Measurements from ENCODE around the gene SF3B3. TPM values are rescaled to one million over a fixed set of nuclear protein-coding genes. Genes with fewer than 3 reads are reported as not detected.

Gene SF3B3
- polyA plus RNA-seq, 1 donor (not counting 4 experiments of a cell fraction or from before 2014, with no cell fraction given) = 142 TPM

GRCh38 chr16:70579248-70579647 lies 55.6 kb downstream of the SF3B3 start:
- H2AFZ ChIP-seq (ENCODE audit: control insufficient read depth, low read length) = no peak overlapping the region
- DNase-seq (ENCODE audit: low read depth, low spot score) = no peak
- peaks cover 10% of the 10 kb centered on the region for H3K4me1 ChIP-seq (ENCODE audit: control insufficient read depth, extremely low read depth, insufficient read depth, low read length)
- H3K9me3 ChIP-seq (ENCODE audit: control insufficient read depth, low read depth, low read length) = no peaks in the 10 kb centered on the region
- peaks cover 8% of the 10 kb centered on the region for H4K20me1 ChIP-seq (ENCODE audit: control insufficient read depth, extremely low read depth, insufficient read depth, low read length)
- H3K79me2 ChIP-seq (ENCODE audit: control insufficient read depth, insufficient read depth, low read length) = no peaks in the 10 kb centered on the region
- no peak for FAIRE-seq
- dilution Hi-C loops (cut with MboI; ENCODE audit: extremely low pct_ligation_motif_present, low sequenced_read_pairs) = no loop called here
- H3K9ac ChIP-seq (ENCODE audit: control insufficient read depth, extremely low read depth, insufficient read depth, low read length) = no peak overlapping the region
- H3K27me3 ChIP-seq (ENCODE audit: control insufficient read depth, extremely low read depth, insufficient read depth, low read length) = no peaks in the 10 kb centered on the region
- peaks cover 0 to 11% of the 10 kb centered on the region in 2 experiments for H3K36me3 ChIP-seq (ENCODE audit: control insufficient read depth in 2 of 2, extremely low read depth in 1 of 2, insufficient read depth in 2 of 2, low read length in 2 of 2)
- TF ChIP-seq, protein P1, sequence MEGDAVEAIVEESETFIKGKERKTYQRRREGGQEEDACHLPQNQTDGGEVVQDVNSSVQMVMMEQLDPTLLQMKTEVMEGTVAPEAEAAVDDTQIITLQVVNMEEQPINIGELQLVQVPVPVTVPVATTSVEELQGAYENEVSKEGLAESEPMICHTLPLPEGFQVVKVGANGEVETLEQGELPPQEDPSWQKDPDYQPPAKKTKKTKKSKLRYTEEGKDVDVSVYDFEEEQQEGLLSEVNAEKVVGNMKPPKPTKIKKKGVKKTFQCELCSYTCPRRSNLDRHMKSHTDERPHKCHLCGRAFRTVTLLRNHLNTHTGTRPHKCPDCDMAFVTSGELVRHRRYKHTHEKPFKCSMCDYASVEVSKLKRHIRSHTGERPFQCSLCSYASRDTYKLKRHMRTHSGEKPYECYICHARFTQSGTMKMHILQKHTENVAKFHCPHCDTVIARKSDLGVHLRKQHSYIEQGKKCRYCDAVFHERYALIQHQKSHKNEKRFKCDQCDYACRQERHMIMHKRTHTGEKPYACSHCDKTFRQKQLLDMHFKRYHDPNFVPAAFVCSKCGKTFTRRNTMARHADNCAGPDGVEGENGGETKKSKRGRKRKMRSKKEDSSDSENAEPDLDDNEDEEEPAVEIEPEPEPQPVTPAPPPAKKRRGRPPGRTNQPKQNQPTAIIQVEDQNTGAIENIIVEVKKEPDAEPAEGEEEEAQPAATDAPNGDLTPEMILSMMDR (optimal IDR thresholded peaks at IDR 0.05 in 1 of 3, IDR thresholded peaks at IDR 0.05 in 1 of 3, conservative IDR thresholded peaks at IDR 0.05 in 1 of 3; ENCODE audit: extremely low read depth in 1 of 3, insufficient read depth in 2 of 3, low read length in 3 of 3) = no peak
- no peak for TF ChIP-seq EZH2 (IDR thresholded peaks at IDR 0.05; ENCODE audit: low read length)
- peak overlapping the region; percentile 35 for H3K4me2 ChIP-seq (ENCODE audit: control insufficient read depth, extremely low read depth, insufficient read depth, low read depth, low read length)
- no peaks in the 10 kb centered on the region for H3K9me1 ChIP-seq (ENCODE audit: control insufficient read depth, extremely low read depth, insufficient read depth, low read length)
- H3K27ac ChIP-seq (ENCODE audit: control insufficient read depth, insufficient read depth, low read length) = no peak overlapping the region
- H3K4me3 ChIP-seq (ENCODE audit: control insufficient read depth in 2 of 3, extremely low read depth in 1 of 3, insufficient read depth in 2 of 3, low read depth in 1 of 3, low read length in 3 of 3) = no peak overlapping the region

DNA sequence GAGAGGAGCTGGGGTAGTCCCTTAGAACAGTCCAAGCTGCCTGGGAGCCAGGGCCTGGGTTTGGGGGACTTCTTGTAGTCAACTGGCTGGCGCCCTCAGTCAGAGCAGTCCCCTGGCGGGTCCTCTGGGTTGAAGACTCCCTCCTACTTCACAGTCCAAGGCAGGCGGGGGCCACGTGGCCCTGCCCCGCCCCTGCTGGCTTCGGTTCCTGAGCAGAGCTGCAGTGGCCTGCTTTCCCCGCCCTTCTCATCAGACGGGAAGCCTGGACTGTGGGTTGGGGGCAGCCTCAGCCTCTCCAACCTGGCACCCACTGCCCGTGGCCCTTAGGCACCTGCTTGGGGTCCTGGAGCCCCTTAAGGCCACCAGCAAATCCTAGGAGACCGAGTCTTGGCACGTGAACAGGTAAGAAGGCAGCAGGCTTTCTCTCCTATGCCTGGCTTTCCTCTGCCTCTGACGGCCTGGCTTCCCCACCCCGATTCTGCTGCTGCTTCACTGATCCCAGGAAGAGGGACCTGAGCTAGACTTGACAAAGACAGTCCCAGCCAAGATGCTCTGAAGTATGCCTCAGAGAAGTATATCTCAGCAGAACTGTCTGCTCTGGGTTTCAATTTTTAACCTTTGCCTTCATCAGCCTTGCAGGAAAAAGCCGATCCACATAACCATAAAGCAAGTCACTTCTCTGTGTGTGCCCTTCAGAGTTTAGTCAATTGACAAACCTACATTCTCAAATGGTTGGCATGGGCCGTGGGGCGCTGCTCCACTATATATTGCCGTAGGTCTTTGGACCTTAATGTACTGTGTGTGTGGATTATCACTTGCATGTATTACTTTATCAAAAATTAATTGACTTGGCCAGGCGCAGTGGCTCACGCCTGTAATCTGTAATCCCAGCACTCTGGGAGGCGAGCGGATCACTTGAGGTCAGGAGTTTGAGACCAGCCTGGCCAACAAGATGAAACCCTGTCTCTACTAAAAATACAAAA lies 56.3 kb downstream of the SF3B3 start:
- Histone ChIP-seq H3K9me3 (ENCODE audit: control insufficient read depth, low read depth, low read length) (no peaks in the 10 kb centered on the region), H3K27me3 (ENCODE audit: control insufficient read depth, extremely low read depth, insufficient read depth, low read length) (no peaks in the 10 kb centered on the region), H4K20me1 (ENCODE audit: control insufficient read depth, extremely low read depth, insufficient read depth, low read length) (peaks cover 3% of the 10 kb centered on the region), H3K4me1 (ENCODE audit: control insufficient read depth, extremely low read depth, insufficient read depth, low read length) (peaks cover 12% of the 10 kb centered on the region), H3K4me2 (ENCODE audit: control insufficient read depth, extremely low read depth, insufficient read depth, low read depth, low read length) (peak overlapping the region; percentile 35), H3K9ac (ENCODE audit: control insufficient read depth, extremely low read depth, insufficient read depth, low read length) (no peak overlapping the region), H2AFZ (ENCODE audit: control insufficient read depth, low read length) (peak overlapping the region; percentile 61), H3K79me2 (ENCODE audit: control insufficient read depth, insufficient read depth, low read length) (no peaks in the 10 kb centered on the region), H3K27ac (ENCODE audit: control insufficient read depth, insufficient read depth, low read length) (no peak overlapping the region), H3K36me3 (ENCODE audit: control insufficient read depth in 2 of 2, extremely low read depth in 1 of 2, insufficient read depth in 2 of 2, low read length in 2 of 2) (peaks cover 0 to 4% of the 10 kb centered on the region in 2 experiments), H3K4me3 (ENCODE audit: control insufficient read depth in 2 of 3, extremely low read depth in 1 of 3, insufficient read depth in 2 of 3, low read depth in 1 of 3, low read length in 3 of 3) (no peak overlapping the region), H3K9me1 (ENCODE audit: control insufficient read depth, extremely low read depth, insufficient read depth, low read length) (no peaks in the 10 kb centered on the region)
- dilution Hi-C loops (cut with MboI; ENCODE audit: extremely low pct_ligation_motif_present, low sequenced_read_pairs) = no loop called here
- DNase-seq (ENCODE audit: low read depth, low spot score) (no peak), FAIRE-seq (peak; percentile 17)
- TF ChIP-seq EZH2 (IDR thresholded peaks at IDR 0.05; ENCODE audit: low read length) = no peak
- TF ChIP-seq, protein P1 (optimal IDR thresholded peaks at IDR 0.05 in 1 of 3, IDR thresholded peaks at IDR 0.05 in 1 of 3, conservative IDR thresholded peaks at IDR 0.05 in 1 of 3; ENCODE audit: extremely low read depth in 1 of 3, insufficient read depth in 2 of 3, low read length in 3 of 3) = no peak
